Measurements from ENCODE around the gene CRK. TPM values are rescaled to one million over a fixed set of nuclear protein-coding genes. Genes with fewer than 3 reads are reported as not detected.
"Not testable (repeated sequence)": the region's sequence is repeated elsewhere in the genome, so short reads cannot be mapped to it uniquely, and the experiment has no call there.

The CRK gene
- total RNA-seq, 4 donors from 2014 or later: 33.8 to 59.3 (median 51.2) TPM

GRCh38 chr17:1386265-1386664 lies 69.8 kb downstream of the CRK start:
- 46 to 62% methylated on average over 2 of the region's 2 CpGs for WGBS, 2 donors
- no peaks in the 10 kb centered on the region for H3K27me3 ChIP-seq
- peaks cover 0 to 16% (median 0%) of the 10 kb centered on the region in 3 donors for H3K36me3 ChIP-seq
- intact Hi-C loops (cut with DNase I): no loop called here
- H3K4me3 ChIP-seq: no peak overlapping the region
- peaks cover 13 to 100% (median 70%) of the 10 kb centered on the region in 3 donors for H3K4me1 ChIP-seq
- peak overlapping the region in 3 of 4 donors; percentile 5 to 21 (median 9) for H3K27ac ChIP-seq
- no peaks in the 10 kb centered on the region for H3K9me3 ChIP-seq
- TF ChIP-seq CTCF (IDR thresholded peaks at IDR 0.05) (no peak), POLR2A (IDR thresholded peaks at IDR 0.05) (no peak)
- no peak for DNase-seq

- H3K4me1 ChIP-seq: peaks cover 16 to 100% (median 70%) of the 10 kb centered on the region in 3 donors
- 0 to 40% methylated on average over 2 of the region's 2 CpGs for WGBS, 2 donors
- DNase-seq: no peak
- peak overlapping the region in 1 of 4 donors; percentile 25 for H3K27ac ChIP-seq
- H3K4me3 ChIP-seq: no peak overlapping the region
- intact Hi-C loops (cut with DNase I): no loop called here
- TF ChIP-seq CTCF (IDR thresholded peaks at IDR 0.05): no peak
- TF ChIP-seq POLR2A (IDR thresholded peaks at IDR 0.05): no peak
- no peaks in the 10 kb centered on the region for H3K27me3 ChIP-seq
- peaks cover 0 to 16% (median 0%) of the 10 kb centered on the region in 3 donors for H3K36me3 ChIP-seq
- H3K9me3 ChIP-seq: no peaks in the 10 kb centered on the region
Measured at GRCh38 chr17:1385861-1386260, 70.2 kb downstream of the CRK start.

- no peak for DNase-seq
- H3K27ac ChIP-seq: peak overlapping the region in 1 of 4 donors; percentile 25
- TF ChIP-seq CTCF (IDR thresholded peaks at IDR 0.05) (no peak), POLR2A (IDR thresholded peaks at IDR 0.05) (no peak)
- intact Hi-C loops (cut with DNase I): no loop called here
- H3K36me3 ChIP-seq: peaks cover 0 to 16% (median 0%) of the 10 kb centered on the region in 3 donors
- WGBS, 2 donors: 0 to 5% methylated on average over 1 of the region's 1 CpG
- no peaks in the 10 kb centered on the region for H3K27me3 ChIP-seq
- no peak overlapping the region for H3K4me3 ChIP-seq
- peaks cover 25 to 100% (median 70%) of the 10 kb centered on the region in 3 donors for H3K4me1 ChIP-seq
- H3K9me3 ChIP-seq: no peaks in the 10 kb centered on the region
Measured at GRCh38 chr17:1384905-1385435, 71.1 kb downstream of the CRK start.

- Histone ChIP-seq H3K4me3 (peak overlapping the region in 1 of 4 donors; percentile 15), H3K9me3 (no peaks in the 10 kb centered on the region), H3K27ac (peak overlapping the region in 3 of 4 donors; percentile 34 to 57 (median 50)), H3K27me3 (no peaks in the 10 kb centered on the region), H3K4me1 (peaks cover 50 to 100% (median 78%) of the 10 kb centered on the region in 3 donors), H3K36me3 (peaks cover 0 to 28% (median 0%) of the 10 kb centered on the region in 3 donors)
- intact Hi-C loops (cut with DNase I): loop anchor here (10.0 kb wide), 1 partner anchor 55 kb away; no protein-coding TSS in a partner anchor
- 56 to 58% methylated on average over 8 to 10 of the region's 10 CpGs for WGBS, 2 donors
- DNase-seq: no peak
- TF ChIP-seq CTCF (IDR thresholded peaks at IDR 0.05) (no peak), POLR2A (IDR thresholded peaks at IDR 0.05) (no peak)
Measured at GRCh38 chr17:1379930-1380313, 76.1 kb downstream of the CRK start.

GRCh38 chr17:1379208-1379929 lies 76.7 kb downstream of the CRK start:
- DNase-seq: no peak
- intact Hi-C loops (cut with DNase I): loop anchor here (10.0 kb wide), 1 partner anchor 55 kb away; no protein-coding TSS in a partner anchor
- 62 to 64% methylated on average over 7 to 11 of the region's 11 CpGs for WGBS, 2 donors
- TF ChIP-seq POLR2A (IDR thresholded peaks at IDR 0.05) (no peak), CTCF (IDR thresholded peaks at IDR 0.05) (no peak)
- Histone ChIP-seq H3K4me1 (peaks cover 50 to 100% (median 79%) of the 10 kb centered on the region in 3 donors), H3K4me3 (no peak overlapping the region), H3K36me3 (peaks cover 0 to 25% (median 0%) of the 10 kb centered on the region in 3 donors), H3K9me3 (no peaks in the 10 kb centered on the region), H3K27me3 (no peaks in the 10 kb centered on the region), H3K27ac (peak overlapping the region in 2 of 4 donors; percentile 34 to 57)

- H3K27me3 ChIP-seq, DNase-seq, H3K9me3 ChIP-seq, H3K4me3 ChIP-seq: not testable (repeated sequence)
- peaks cover 0 to 24% (median 0%) of the 10 kb centered on the region in 3 donors for H3K36me3 ChIP-seq
- intact Hi-C loops (cut with DNase I): loop anchor here (10.0 kb wide), 1 partner anchor 56 kb away; no protein-coding TSS in a partner anchor
- WGBS, 2 donors: 66 to 69% methylated on average over 9 to 10 of the region's 10 CpGs
- peak overlapping the region in 1 of 4 donors; percentile 34 for H3K27ac ChIP-seq
- peaks cover 50 to 100% (median 78%) of the 10 kb centered on the region in 3 donors for H3K4me1 ChIP-seq
Measured at GRCh38 chr17:1378476-1378860, 77.6 kb downstream of the CRK start.
